ENCODE results near the gene KCMF1. TPM values are rescaled to one million over a fixed set of nuclear protein-coding genes. Genes with fewer than 3 reads are reported as not detected.
"Not testable (repeated sequence)": the region's sequence is repeated elsewhere in the genome, so short reads cannot be mapped to it uniquely, and the experiment has no call there.

Gene KCMF1
- total RNA-seq, 1 donor from 2014 or later = 95.8 TPM

DNA sequence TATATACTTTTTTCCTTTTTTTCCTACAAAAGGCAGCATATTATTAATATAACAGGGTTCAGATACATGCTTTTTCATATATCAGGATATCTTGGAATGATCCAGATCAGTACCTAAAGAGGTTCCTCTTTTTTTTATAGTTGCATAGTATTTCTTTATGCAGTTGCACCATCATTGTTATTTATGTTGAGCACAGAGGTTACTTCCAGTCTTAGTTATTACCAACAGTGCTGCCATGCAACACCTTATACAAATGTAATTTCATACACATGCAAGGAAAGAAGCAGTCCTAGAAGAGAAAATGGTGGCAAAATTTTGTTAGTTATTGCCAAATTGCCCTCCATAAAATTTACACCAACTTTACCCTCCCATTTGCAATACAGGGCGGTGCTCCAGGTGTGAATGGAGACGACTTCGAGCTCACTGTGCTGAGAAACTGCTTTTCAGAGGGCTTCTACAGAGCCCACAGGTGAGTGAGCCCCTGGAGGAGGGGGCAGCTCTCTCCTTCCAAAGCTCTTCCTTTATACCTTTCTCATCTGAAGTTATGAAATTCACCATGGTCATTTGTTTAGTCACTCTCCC lies 30.0 kb upstream of the KCMF1 start:
- no peak for DNase-seq (ENCODE audit: low spot score)
- TF ChIP-seq, protein P1, sequence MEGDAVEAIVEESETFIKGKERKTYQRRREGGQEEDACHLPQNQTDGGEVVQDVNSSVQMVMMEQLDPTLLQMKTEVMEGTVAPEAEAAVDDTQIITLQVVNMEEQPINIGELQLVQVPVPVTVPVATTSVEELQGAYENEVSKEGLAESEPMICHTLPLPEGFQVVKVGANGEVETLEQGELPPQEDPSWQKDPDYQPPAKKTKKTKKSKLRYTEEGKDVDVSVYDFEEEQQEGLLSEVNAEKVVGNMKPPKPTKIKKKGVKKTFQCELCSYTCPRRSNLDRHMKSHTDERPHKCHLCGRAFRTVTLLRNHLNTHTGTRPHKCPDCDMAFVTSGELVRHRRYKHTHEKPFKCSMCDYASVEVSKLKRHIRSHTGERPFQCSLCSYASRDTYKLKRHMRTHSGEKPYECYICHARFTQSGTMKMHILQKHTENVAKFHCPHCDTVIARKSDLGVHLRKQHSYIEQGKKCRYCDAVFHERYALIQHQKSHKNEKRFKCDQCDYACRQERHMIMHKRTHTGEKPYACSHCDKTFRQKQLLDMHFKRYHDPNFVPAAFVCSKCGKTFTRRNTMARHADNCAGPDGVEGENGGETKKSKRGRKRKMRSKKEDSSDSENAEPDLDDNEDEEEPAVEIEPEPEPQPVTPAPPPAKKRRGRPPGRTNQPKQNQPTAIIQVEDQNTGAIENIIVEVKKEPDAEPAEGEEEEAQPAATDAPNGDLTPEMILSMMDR (IDR thresholded peaks at IDR 0.05) = no peak
- Mint-ChIP-seq H3K27ac (ENCODE audit: unreplicated experiment) (no peak overlapping the region), H3K4me1 (ENCODE audit: low read depth) (peaks cover 15% of the 10 kb centered on the region), H3K9me3 (ENCODE audit: low read depth) (no peaks in the 10 kb centered on the region), H3K27me3 (ENCODE audit: low read depth) (no peaks in the 10 kb centered on the region), H3K4me3 (ENCODE audit: unreplicated experiment) (no peak overlapping the region), H3K36me3 (ENCODE audit: low read depth) (no peaks in the 10 kb centered on the region)

DNA sequence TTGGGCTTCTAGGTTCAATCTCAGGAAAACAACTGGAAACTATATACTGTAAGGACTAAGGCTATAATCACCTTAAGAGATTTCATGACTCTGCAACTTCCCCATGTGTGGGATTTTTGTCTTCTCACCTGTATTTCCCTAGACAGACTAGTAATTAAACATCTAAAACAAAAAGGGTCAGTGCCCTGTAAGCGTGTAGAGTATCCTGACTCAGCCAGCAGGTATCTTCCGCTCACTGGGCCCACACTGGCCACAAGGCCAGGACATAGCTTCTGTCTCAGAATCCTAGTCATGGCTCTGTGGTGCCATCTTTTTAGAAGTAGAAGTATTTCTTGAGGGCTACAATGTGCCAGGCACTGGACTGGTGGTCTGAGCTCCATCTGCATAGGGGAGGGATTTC lies 28.8 kb upstream of the KCMF1 start:
- TF ChIP-seq, protein P1 (IDR thresholded peaks at IDR 0.05) = no peak
- H3K27ac Mint-ChIP-seq (ENCODE audit: unreplicated experiment) = no peak overlapping the region
- H3K36me3 Mint-ChIP-seq (ENCODE audit: low read depth) = no peaks in the 10 kb centered on the region
- H3K27me3 Mint-ChIP-seq (ENCODE audit: low read depth) = no peaks in the 10 kb centered on the region
- H3K4me3 Mint-ChIP-seq (ENCODE audit: unreplicated experiment) = no peak overlapping the region
- DNase-seq (ENCODE audit: low spot score) = no peak
- no peaks in the 10 kb centered on the region for H3K9me3 Mint-ChIP-seq (ENCODE audit: low read depth)
- peaks cover 24% of the 10 kb centered on the region for H3K4me1 Mint-ChIP-seq (ENCODE audit: low read depth)

DNA sequence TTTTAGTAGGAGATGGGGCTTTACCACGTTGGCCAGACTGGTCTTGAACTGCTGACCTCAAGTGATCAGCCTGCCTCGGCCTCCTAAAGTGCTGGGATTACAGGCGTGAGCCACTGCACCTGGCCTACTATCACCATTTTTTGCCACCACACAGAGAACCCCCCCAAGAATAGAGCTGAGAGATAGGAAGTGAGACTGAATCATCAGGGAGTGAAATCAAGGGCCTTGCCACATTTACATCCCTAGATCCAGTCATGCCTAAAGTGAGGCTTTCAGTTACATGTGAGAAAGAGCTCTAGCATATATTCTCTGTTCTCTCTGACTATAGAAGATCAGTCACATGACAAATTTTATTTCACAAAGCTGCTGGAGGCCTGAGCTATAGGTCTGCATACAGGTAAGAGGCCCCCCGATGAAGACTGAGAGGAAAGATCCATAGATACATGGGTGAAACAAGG lies 28.0 kb upstream of the KCMF1 start:
- Mint-ChIP-seq H3K4me1 (ENCODE audit: low read depth) (peaks cover 24% of the 10 kb centered on the region), H3K27me3 (ENCODE audit: low read depth) (no peaks in the 10 kb centered on the region), H3K27ac (ENCODE audit: unreplicated experiment) (no peak overlapping the region), H3K4me3 (ENCODE audit: unreplicated experiment) (no peak overlapping the region), H3K36me3 (ENCODE audit: low read depth) (no peaks in the 10 kb centered on the region), H3K9me3 (ENCODE audit: low read depth) (no peaks in the 10 kb centered on the region)
- TF ChIP-seq, protein P1 (IDR thresholded peaks at IDR 0.05) = no peak
- no peak for DNase-seq (ENCODE audit: low spot score)

DNA sequence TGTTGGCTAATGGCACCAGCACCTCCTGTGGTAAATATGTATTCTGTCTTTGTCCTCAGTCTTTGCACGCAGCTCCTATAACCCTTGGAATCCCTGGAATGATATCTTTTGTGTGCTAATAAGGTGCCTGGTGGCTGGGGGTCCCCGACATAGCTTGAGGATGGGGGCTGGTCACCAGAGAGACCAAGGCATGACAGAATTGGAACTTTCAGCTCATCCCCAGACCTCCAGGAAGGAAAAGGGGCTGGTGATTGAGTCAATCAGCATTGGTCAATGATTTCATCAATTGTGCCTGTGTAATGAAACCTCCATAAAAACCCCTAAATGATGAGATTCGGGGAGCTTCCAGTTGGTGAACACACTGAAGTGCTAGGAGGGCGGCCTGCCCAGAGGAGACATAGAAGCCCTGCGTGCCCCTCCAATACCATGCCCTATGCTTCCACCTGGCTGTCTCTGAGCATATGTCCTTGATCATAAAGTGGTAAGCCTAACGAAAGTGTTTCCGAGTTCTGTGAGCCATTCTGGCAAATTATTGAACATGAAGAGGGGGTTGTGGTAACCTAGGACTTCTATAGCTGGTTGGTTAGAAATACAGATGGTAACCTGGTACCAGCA lies 26.6 kb upstream of the KCMF1 start:
- Mint-ChIP-seq H3K4me1 (ENCODE audit: low read depth) (peaks cover 18% of the 10 kb centered on the region), H3K9me3 (ENCODE audit: low read depth) (no peaks in the 10 kb centered on the region), H3K27ac (ENCODE audit: unreplicated experiment) (no peak overlapping the region)

DNA sequence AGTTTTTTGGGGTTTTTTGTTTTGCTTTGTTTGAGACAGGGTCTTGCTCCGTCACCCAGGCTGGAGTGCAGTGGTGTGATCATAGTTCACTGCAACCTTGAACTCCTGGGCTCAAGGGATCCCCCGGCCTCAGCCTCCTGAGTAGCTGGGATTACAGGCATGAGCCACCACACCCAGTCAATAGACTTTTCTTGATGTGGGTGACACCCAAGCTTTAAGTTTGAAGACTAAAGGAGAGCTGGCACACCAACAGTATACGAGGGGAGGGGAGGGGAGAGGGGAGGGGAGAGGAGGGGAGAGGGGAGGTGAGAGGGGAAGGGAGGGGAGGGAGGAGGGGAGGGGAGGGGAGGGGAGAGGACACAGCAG lies 25.1 kb upstream of the KCMF1 start:
- not testable (repeated sequence) for H3K4me3 Mint-ChIP-seq (ENCODE audit: unreplicated experiment); H3K9me3 Mint-ChIP-seq (ENCODE audit: low read depth); H3K36me3 Mint-ChIP-seq (ENCODE audit: low read depth); DNase-seq (ENCODE audit: low spot score); H3K27me3 Mint-ChIP-seq (ENCODE audit: low read depth)
- Mint-ChIP-seq H3K27ac (ENCODE audit: unreplicated experiment) (peak overlapping the region; percentile 63), H3K4me1 (ENCODE audit: low read depth) (peaks cover 18% of the 10 kb centered on the region)

More for the DNA sequence above, 26.6 kb upstream of the KCMF1 start:
- Mint-ChIP-seq H3K4me3 (ENCODE audit: unreplicated experiment) (no peak overlapping the region), H3K36me3 (ENCODE audit: low read depth) (no peaks in the 10 kb centered on the region), H3K27me3 (ENCODE audit: low read depth) (no peaks in the 10 kb centered on the region)
- TF ChIP-seq, protein P1 (IDR thresholded peaks at IDR 0.05) = no peak
- no peak for DNase-seq (ENCODE audit: low spot score)
